T-helper 2 cell treated with Interferon-gamma antibody and Interleukin-4, amounts not matched to agents 5 μg/mL and 100 μg/mL, for 36 hours (primary cell): Measurements from ENCODE around the gene MLX.
"Not testable (repeated sequence)": the region's sequence is repeated elsewhere in the genome, so short reads cannot be mapped to it uniquely, and the experiment has no call there.

Experiments used
- DNase-seq: peaks from one replicate; pipeline ENCODE4 v3.0.0; 2021; ENCODE audit warnings: low spot score
- H3K27ac Mint-ChIP-seq: one replicate; pipeline ENCODE4 v1.8.0; 2021; ENCODE audit warnings: mild to moderate bottlenecking, mixed read lengths
- H3K27me3 Mint-ChIP-seq: one replicate; pipeline ENCODE4 v1.8.0; 2021; ENCODE audit warnings: low read depth, mixed read lengths
- H3K36me3 Mint-ChIP-seq: one replicate; pipeline ENCODE4 v1.8.0; 2021; ENCODE audit warnings: low read depth, mixed read lengths
- H3K4me1 Mint-ChIP-seq: one replicate; pipeline ENCODE4 v1.8.0; 2021; ENCODE audit warnings: low read depth, mixed read lengths
- H3K4me3 Mint-ChIP-seq: one replicate; pipeline ENCODE4 v1.8.0; 2022; ENCODE audit warnings: mild to moderate bottlenecking, moderate library complexity, mixed read lengths
- H3K9me3 Mint-ChIP-seq: one replicate; pipeline ENCODE4 v1.8.0; 2021; ENCODE audit warnings: mixed read lengths

The MLX gene

DNA sequence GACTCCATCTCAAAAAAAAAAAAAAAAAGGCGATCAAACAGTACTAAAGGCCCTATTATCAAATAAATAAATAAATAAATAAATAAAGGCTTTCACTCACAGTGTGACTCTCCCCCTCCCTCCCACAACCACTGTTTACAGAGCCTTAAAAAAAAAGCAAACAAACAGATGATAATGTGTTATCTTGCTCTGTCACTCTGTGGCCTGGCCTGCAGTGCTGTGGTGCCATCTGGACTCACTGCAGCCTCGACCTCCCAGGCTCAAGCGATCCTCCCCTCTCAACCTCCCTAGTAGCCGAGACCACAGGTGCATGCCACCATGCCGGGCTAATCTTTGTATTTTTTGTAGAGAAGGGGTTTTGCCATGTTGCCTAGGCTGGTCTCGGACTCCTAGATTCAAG, 39.0 kb upstream of the MLX start:
- no peak overlapping the region for H3K27ac Mint-ChIP-seq
- no peaks in the 10 kb centered on the region for H3K27me3 Mint-ChIP-seq
- H3K9me3 Mint-ChIP-seq: no peaks in the 10 kb centered on the region
- no peak for DNase-seq
- no peak overlapping the region for H3K4me3 Mint-ChIP-seq
- H3K4me1 Mint-ChIP-seq: peaks cover 32% of the 10 kb centered on the region
- H3K36me3 Mint-ChIP-seq: no peaks in the 10 kb centered on the region

DNA sequence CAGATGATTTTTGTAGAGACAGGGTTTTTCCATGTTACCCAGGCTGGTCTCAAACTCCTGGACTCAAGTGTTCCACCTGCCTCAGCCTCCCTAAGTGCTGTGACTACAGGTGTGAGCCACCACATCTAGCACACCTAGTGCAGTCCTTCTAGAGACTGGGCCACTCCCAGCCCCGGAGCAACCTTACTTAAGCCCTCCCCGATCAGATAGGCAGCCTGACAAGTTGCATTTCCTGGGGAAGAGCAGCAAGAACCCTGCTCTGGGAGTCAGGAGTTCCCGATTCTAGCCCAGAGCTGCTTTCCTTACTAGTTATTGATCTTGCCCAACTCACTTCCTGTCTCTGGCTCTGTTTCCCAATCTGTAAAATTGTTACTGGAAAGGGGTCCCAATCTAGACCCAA, 37.8 kb upstream of the MLX start:
- Mint-ChIP-seq H3K27me3 (peaks cover 6% of the 10 kb centered on the region), H3K4me3 (no peak overlapping the region), H3K27ac (no peak overlapping the region), H3K9me3 (no peaks in the 10 kb centered on the region), H3K4me1 (peaks cover 27% of the 10 kb centered on the region), H3K36me3 (no peaks in the 10 kb centered on the region)
- DNase-seq: no peak

DNA sequence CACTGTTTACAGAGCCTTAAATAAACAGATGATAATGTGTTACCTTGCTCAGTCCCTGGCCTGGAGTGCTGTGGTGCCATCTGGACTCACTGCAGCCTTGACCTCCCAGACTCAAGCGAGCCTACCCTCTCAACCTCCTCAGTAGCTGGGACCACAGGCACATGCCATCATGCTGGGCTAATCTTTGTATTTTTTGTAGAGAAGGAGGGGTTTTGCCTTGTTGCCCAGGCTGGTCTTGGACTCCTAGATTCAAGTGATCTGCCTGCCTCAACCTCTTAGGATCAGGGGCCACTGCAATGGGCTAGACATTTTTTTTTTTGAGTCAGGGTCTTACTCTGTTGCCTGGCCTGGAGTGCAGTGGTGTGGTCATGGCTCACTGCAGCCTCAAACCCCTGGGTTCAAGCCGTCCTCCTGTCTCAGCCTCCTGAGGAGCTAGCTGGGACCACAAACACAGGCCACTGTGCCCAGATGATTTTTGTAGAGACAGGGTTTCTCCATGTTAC, 35.9 kb upstream of the MLX start:
- Mint-ChIP-seq H3K9me3 (no peaks in the 10 kb centered on the region), H3K36me3 (no peaks in the 10 kb centered on the region), H3K27me3 (peaks cover 6% of the 10 kb centered on the region), H3K4me3 (peak overlapping the region; percentile 9), H3K4me1 (peaks cover 33% of the 10 kb centered on the region), H3K27ac (no peak overlapping the region)
- no peak for DNase-seq

DNA sequence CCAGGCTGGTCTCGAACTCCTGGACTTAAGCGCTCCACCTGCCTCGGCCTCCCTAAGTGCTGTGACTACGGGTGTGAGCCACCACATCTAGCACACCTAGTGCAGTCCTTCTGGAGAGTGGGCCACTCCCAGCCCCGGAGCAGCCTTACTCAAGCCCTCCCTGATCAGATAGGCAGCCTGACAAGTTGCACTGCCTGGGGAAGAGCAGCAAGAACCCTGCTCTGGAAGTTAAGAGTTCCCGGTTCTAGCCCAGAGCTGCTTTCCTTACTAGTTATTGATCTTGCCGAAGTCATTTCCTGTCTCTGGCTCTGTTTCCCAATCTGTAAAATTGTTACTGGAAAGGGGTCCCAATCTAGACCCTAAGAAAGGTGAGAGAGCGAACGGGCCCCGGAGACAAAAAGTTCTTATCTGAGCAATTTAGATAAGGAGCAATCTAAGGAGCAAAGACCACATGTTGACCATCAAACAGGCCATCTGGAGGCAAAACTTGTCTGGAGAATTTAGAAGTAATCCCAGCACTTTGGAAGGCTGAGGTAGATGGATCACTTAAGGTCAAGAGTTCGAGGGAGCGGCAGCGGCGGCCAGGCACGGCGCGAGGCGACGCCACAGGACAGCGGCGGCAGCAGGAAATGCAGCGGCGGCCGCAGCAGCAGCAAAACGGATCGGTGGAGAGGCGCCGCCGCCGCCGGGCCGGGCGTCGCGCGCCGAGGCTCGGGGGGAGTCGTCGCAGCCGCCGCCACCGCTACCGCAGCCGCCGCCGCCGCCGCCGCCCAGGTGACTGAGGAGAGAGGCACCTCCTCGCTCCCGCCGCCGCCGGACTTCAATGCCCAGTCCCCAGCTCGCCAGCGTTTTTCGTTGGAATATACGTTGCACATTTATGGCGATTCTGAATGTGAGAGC, 35.2 kb upstream of the MLX start:
- Mint-ChIP-seq H3K4me1 (peaks cover 33% of the 10 kb centered on the region), H3K4me3 (peak overlapping the region; percentile 80), H3K36me3 (no peaks in the 10 kb centered on the region), H3K9me3 (no peaks in the 10 kb centered on the region), H3K27ac (peak overlapping the region; percentile 45), H3K27me3 (peaks cover 6% of the 10 kb centered on the region)
- peak; percentile 59 for DNase-seq

DNA sequence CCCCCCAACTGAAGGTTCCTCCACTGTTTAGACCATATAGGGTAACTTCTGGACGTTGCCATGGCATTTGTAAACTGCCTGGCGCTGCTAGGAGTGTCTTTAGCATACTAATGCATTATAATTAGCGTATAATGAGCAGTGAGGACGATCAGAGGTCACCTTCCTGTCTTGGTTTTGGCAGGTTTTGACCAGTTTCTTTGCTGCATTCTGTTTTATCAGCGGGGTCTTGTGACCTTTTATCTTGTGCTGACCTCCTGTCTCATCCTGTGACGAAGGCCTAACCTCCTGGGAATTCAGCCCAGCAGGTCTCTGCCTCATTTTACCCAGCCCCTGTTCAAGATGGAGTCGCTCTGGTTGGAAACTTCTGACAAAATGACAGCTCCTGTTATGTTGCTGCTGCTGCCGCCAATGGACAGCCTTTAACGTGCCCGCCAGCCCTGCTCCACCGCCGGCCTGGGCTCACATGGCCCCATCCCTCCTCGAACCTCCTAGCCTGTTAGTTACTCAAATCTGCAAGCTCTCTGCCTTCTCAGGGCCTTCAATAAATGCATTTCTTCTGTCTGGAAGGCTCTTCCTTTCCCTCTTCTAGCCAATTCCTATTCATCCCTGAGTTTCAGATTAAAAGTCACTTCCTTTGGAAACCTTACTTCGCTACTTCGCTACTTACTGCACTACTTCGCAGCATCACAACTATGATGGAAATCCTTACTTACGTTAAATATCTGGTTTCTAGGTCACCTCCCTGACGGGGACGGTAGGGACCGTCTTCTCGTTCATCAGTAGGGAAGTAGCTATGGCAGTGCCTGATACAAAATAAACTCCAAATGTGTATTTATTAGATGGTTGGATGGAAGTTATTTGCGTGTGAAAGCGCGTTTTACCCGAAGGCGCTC, 31.5 kb upstream of the MLX start:
- Mint-ChIP-seq H3K36me3 (peaks cover 9% of the 10 kb centered on the region), H3K9me3 (no peaks in the 10 kb centered on the region), H3K4me1 (peaks cover 26% of the 10 kb centered on the region), H3K27ac (peak overlapping the region; percentile 87), H3K27me3 (peaks cover 6% of the 10 kb centered on the region), H3K4me3 (peak overlapping the region; percentile 75)
- DNase-seq: no peak

DNA sequence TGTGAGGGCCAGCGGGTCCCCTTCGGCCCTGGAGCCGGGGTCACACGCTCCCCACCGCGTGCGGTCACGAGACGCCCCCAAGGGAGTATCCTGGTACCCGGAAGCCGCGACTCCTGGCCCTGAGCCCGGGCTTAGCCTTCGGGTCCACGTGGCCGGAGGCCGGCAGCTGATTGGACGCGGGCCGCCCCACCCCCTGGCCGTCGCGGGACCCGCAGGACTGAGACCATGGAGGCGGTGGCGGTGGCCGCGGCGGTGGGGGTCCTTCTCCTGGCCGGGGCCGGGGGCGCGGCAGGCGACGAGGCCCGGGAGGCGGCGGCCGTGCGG, 30.9 kb upstream of the MLX start, which contains the start of gene NAGLU:
TSS of gene NAGLU (plus strand) at position 194 of the 324 bp plus-strand sequence. CDS start at position 226, 32 bp downstream.
- Mint-ChIP-seq H3K4me1 (peaks cover 28% of the 10 kb centered on the region), H3K27me3 (peaks cover 6% of the 10 kb centered on the region), H3K36me3 (peaks cover 9% of the 10 kb centered on the region), H3K9me3 (no peaks in the 10 kb centered on the region), H3K27ac (peak within 1 kb of the TSS; percentile 87), H3K4me3 (peak within 1 kb of the TSS; percentile 86)
- DNase-seq: peak; percentile 92

DNA sequence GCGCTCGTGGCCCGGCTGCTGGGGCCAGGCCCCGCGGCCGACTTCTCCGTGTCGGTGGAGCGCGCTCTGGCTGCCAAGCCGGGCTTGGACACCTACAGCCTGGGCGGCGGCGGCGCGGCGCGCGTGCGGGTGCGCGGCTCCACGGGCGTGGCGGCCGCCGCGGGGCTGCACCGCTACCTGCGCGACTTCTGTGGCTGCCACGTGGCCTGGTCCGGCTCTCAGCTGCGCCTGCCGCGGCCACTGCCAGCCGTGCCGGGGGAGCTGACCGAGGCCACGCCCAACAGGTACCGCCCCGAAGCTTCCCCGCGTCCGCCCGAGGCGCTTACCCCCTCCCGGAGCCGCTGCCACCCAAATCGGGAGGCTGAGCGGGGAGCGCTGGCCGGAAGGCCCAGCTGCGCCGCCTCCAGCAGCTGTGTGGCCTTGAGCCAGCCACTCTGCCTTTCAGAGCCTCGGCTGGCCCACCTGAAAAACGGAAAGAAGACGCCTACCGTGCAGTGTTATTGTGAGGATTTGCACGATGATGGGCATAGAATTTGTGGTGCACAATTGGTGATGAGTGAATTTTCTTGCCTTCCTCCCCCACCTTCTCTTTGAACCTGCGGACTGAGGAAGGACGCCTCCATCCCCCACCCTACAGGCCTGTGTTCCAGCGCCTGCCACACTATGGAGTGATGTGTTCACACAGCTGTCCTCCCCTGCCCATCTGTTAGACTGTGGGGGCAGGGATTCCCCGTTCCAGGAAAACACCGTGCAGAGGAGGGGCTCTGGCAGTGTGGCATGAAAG, 30.3 kb upstream of the MLX start:
- peaks cover 6% of the 10 kb centered on the region for H3K27me3 Mint-ChIP-seq
- H3K36me3 Mint-ChIP-seq: peaks cover 12% of the 10 kb centered on the region
- peak overlapping the region; percentile 78 for H3K27ac Mint-ChIP-seq
- H3K4me3 Mint-ChIP-seq: peak overlapping the region; percentile 86
- no peaks in the 10 kb centered on the region for H3K9me3 Mint-ChIP-seq
- DNase-seq: peak; percentile 81
- peaks cover 31% of the 10 kb centered on the region for H3K4me1 Mint-ChIP-seq

DNA sequence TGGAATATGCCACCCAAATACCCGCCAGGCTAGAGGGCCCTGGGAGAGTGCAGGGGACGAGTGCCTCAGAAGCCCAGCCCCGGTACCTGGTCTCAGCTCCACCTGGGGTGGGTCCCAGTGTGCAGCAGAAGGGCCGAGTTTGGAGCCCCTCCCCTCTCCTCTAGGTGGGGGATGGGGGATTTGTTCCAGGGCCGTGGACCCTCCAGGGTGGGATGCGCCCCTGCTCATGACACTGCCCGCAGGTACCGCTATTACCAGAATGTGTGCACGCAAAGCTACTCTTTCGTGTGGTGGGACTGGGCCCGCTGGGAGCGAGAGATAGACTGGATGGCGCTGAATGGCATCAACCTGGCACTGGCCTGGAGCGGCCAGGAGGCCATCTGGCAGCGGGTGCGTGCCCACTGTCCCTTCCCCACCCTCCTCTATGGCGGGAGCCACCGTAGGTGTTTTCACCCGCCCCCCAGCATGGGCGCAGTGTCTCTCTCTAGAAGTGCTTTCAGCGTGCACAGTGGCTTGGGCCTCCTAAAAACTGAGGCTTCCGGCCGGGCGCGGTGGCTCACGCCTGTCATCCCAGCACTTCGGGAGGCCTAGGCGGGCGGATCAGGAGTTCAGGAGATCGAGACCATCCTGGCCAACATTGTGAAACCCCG, 29.6 kb upstream of the MLX start:
- H3K27ac Mint-ChIP-seq: peak overlapping the region; percentile 78
- peak overlapping the region; percentile 86 for H3K4me3 Mint-ChIP-seq

DNA sequence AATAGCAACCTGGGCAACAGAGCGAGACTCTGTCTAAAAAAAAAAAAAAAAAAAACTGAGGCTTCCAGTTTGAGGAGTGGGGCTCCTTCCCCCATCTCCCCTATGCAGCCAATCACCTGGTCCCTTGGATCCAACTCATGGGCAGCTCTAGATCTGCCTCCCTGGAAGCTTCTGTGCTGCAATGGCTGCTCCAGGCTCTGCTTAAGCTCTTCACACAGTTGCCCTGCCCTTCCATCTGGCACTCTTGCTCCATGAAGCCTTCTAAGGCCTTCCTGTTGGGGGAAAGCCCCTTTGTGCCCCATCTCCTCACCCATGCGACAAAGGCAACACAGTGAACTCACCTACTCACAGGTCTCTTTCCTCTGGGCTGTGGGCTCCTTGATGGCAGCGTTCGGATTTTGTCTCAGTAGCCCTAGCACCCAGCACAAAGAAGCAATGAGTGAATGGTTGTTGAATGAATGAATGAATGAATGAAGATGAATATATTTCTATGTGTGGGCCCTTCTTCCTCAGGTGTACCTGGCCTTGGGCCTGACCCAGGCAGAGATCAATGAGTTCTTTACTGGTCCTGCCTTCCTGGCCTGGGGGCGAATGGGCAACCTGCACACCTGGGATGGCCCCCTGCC, 29.0 kb upstream of the MLX start:
- Mint-ChIP-seq H3K9me3 (no peaks in the 10 kb centered on the region), H3K4me3 (peak overlapping the region; percentile 81), H3K27me3 (peaks cover 6% of the 10 kb centered on the region), H3K4me1 (peaks cover 28% of the 10 kb centered on the region), H3K27ac (peak overlapping the region; percentile 75), H3K36me3 (peaks cover 13% of the 10 kb centered on the region)
- DNase-seq: no peak

More for the DNA sequence above, 29.6 kb upstream of the MLX start:
- H3K9me3 Mint-ChIP-seq: no peaks in the 10 kb centered on the region
- no peak for DNase-seq
- peaks cover 28% of the 10 kb centered on the region for H3K4me1 Mint-ChIP-seq
- peaks cover 13% of the 10 kb centered on the region for H3K36me3 Mint-ChIP-seq
- H3K27me3 Mint-ChIP-seq: peaks cover 6% of the 10 kb centered on the region

DNA sequence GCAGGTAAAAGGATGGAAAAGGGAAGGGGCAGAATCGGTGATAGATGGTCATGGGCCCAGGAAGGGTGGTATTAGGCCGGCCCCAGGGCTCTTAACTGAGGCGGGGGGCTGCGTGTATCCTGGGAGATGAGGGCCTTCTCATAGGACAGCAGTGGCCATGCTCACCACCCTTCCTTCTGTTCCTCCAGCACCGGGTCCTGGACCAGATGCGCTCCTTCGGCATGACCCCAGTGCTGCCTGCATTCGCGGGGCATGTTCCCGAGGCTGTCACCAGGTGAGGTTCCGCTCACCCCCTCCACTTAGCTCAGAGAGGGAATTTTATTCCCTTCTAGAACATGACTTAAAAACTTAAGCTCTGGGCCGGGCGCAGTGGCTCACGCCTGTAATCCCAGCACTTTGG, 28.4 kb upstream of the MLX start:
- Mint-ChIP-seq H3K9me3 (no peaks in the 10 kb centered on the region), H3K4me1 (peaks cover 26% of the 10 kb centered on the region), H3K27me3 (peaks cover 3% of the 10 kb centered on the region), H3K27ac (no peak overlapping the region), H3K4me3 (no peak overlapping the region), H3K36me3 (peaks cover 13% of the 10 kb centered on the region)
- no peak for DNase-seq

DNA sequence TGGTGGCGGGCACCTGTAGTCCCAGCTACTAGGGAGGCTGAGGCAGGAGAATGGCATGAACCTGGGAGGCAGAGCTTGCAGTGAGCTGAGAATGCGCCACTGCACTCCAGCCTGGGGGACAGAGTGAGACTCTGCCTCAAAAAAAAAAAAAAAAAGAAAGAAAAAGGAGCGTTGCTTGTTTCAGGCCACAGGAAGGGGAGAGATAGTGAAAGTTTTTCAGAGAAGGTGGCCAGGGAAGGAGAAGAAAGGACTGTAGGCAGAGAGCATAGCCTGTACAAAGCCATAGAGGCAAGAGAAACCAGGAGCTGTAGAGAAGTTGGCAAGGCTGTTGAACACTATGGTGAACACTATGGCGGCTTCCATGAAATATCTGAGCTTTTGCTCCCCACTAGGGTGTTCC, 26.3 kb upstream of the MLX start:
- H3K36me3 Mint-ChIP-seq: peaks cover 16% of the 10 kb centered on the region

DNA sequence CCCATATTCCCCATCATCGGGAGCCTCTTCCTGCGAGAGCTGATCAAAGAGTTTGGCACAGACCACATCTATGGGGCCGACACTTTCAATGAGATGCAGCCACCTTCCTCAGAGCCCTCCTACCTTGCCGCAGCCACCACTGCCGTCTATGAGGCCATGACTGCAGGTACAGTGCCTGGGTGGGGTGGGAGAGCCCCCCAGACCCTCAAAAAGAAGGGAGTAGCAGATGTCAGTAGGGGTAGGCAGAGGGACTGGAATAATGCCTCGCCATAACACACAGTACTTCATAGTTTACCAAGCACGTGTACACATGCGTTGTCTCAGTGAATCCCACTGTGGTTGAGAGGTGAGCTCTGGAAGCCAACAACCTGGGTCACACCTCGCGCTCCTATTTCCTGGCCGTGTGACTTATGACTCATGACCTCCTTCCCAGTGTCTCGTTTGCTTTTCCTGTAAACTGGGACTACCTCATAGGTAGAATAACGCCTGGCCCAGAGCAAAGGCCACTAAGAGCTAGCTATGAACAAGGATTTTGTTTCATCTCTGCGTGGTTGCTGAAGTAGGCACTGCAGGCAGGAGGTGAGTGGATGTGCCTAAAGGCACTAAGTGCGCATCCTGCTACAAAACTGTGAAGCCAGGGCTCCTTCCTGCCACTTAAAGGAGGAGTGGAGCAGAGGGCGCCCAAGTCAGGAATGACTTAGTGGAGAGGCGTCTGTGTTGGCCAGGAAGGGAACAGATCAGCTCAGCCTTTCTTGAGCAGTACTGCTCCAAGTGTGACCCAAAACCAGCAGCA, 25.7 kb upstream of the MLX start:
- no peak for DNase-seq
- peaks cover 16% of the 10 kb centered on the region for H3K36me3 Mint-ChIP-seq
- H3K4me3 Mint-ChIP-seq: no peak overlapping the region
- H3K27me3 Mint-ChIP-seq: no peaks in the 10 kb centered on the region
- H3K4me1 Mint-ChIP-seq: peaks cover 20% of the 10 kb centered on the region
- peak overlapping the region; percentile 12 for H3K27ac Mint-ChIP-seq
- H3K9me3 Mint-ChIP-seq: no peaks in the 10 kb centered on the region

More for the DNA sequence above, 26.3 kb upstream of the MLX start:
- not testable (repeated sequence) for H3K27ac Mint-ChIP-seq, H3K27me3 Mint-ChIP-seq, H3K4me3 Mint-ChIP-seq, H3K9me3 Mint-ChIP-seq, DNase-seq
- peaks cover 23% of the 10 kb centered on the region for H3K4me1 Mint-ChIP-seq
